ENCODE results near the gene LMO2.

Gene LMO2

GRCh38 chr11:33889821-33890378, 2.0 kb downstream of the LMO2 start:
- no peak for DNase-seq (ENCODE audit: low read depth in 2 of 2, low spot score in 1 of 2)

GRCh38 chr11:33889296-33889695, 2.6 kb downstream of the LMO2 start:
- no peak for DNase-seq (ENCODE audit: low read depth in 2 of 2, low spot score in 1 of 2)

GRCh38 chr11:33887886-33888285, 4.0 kb downstream of the LMO2 start:
- DNase-seq (ENCODE audit: low read depth in 2 of 2, low spot score in 1 of 2): no peak

- no peak for DNase-seq (ENCODE audit: low read depth in 2 of 2, low spot score in 1 of 2)
These were observed 6.4 kb downstream of the LMO2 start for GRCh38 chr11:33885338-33886005.

- no peak for DNase-seq (ENCODE audit: low read depth in 2 of 2, low spot score in 1 of 2)
These were observed 7.3 kb downstream of the LMO2 start for GRCh38 chr11:33884601-33885000.

- no peak for DNase-seq (ENCODE audit: low read depth in 2 of 2, low spot score in 1 of 2)
These were observed 7.8 kb downstream of the LMO2 start for GRCh38 chr11:33884035-33884434.

GRCh38 chr11:33881651-33882503, 10.0 kb downstream of the LMO2 start:
- DNase-seq (ENCODE audit: low read depth in 2 of 2, low spot score in 1 of 2): no peak

GRCh38 chr11:33880979-33881378, 10.9 kb downstream of the LMO2 start:
- no peak for DNase-seq (ENCODE audit: low read depth in 2 of 2, low spot score in 1 of 2)

- DNase-seq (ENCODE audit: low read depth in 2 of 2, low spot score in 1 of 2): no peak
These were observed 12.5 kb downstream of the LMO2 start for GRCh38 chr11:33879375-33879774.

- no peak for DNase-seq (ENCODE audit: low read depth in 2 of 2, low spot score in 1 of 2)
These were observed 14.8 kb downstream of the LMO2 start for GRCh38 chr11:33877038-33877437.

- no peak for DNase-seq (ENCODE audit: low read depth in 2 of 2, low spot score in 1 of 2)
These were observed 16.1 kb downstream of the LMO2 start for GRCh38 chr11:33875621-33876294.

- DNase-seq (ENCODE audit: low read depth in 2 of 2, low spot score in 1 of 2): no peak
These were observed 16.9 kb downstream of the LMO2 start for GRCh38 chr11:33874910-33875490.

GRCh38 chr11:33874433-33874832, 17.4 kb downstream of the LMO2 start:
- no peak for DNase-seq (ENCODE audit: low read depth in 2 of 2, low spot score in 1 of 2)

GRCh38 chr11:33869481-33870422, 22.1 kb downstream of the LMO2 start:
- no peak for DNase-seq (ENCODE audit: low read depth in 2 of 2, low spot score in 1 of 2)

GRCh38 chr11:33868647-33869461, 23.0 kb downstream of the LMO2 start:
- DNase-seq (ENCODE audit: low read depth in 2 of 2, low spot score in 1 of 2): no peak

GRCh38 chr11:33867996-33868646, 23.8 kb downstream of the LMO2 start:
- no peak for DNase-seq (ENCODE audit: low read depth in 2 of 2, low spot score in 1 of 2)

- DNase-seq (ENCODE audit: low read depth in 2 of 2, low spot score in 1 of 2): no peak
These were observed 24.3 kb downstream of the LMO2 start for GRCh38 chr11:33867561-33867960.

- DNase-seq (ENCODE audit: low read depth in 2 of 2, low spot score in 1 of 2): no peak
These were observed 24.9 kb downstream of the LMO2 start for GRCh38 chr11:33866936-33867335.

GRCh38 chr11:33864479-33864878, 27.4 kb downstream of the LMO2 start:
- no peak for DNase-seq (ENCODE audit: low read depth in 2 of 2, low spot score in 1 of 2)

Measured in stimulated activated CD8-positive, alpha-beta memory T cell treated with anti-CD3 and anti-CD28 coated beads, Interleukin-4, amount 100 ng/mL, for 1 hour (primary cell).